ENCODE measurements around the gene ADAM23.
A peak's percentile ranks its signal among the peaks of the same experiment; 100 is the strongest.
"Not testable (repeated sequence)": the region's sequence is repeated elsewhere in the genome, so short reads cannot be mapped to it uniquely, and the experiment has no call there.

The ADAM23 gene, protein sequence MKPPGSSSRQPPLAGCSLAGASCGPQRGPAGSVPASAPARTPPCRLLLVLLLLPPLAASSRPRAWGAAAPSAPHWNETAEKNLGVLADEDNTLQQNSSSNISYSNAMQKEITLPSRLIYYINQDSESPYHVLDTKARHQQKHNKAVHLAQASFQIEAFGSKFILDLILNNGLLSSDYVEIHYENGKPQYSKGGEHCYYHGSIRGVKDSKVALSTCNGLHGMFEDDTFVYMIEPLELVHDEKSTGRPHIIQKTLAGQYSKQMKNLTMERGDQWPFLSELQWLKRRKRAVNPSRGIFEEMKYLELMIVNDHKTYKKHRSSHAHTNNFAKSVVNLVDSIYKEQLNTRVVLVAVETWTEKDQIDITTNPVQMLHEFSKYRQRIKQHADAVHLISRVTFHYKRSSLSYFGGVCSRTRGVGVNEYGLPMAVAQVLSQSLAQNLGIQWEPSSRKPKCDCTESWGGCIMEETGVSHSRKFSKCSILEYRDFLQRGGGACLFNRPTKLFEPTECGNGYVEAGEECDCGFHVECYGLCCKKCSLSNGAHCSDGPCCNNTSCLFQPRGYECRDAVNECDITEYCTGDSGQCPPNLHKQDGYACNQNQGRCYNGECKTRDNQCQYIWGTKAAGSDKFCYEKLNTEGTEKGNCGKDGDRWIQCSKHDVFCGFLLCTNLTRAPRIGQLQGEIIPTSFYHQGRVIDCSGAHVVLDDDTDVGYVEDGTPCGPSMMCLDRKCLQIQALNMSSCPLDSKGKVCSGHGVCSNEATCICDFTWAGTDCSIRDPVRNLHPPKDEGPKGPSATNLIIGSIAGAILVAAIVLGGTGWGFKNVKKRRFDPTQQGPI

DNA sequence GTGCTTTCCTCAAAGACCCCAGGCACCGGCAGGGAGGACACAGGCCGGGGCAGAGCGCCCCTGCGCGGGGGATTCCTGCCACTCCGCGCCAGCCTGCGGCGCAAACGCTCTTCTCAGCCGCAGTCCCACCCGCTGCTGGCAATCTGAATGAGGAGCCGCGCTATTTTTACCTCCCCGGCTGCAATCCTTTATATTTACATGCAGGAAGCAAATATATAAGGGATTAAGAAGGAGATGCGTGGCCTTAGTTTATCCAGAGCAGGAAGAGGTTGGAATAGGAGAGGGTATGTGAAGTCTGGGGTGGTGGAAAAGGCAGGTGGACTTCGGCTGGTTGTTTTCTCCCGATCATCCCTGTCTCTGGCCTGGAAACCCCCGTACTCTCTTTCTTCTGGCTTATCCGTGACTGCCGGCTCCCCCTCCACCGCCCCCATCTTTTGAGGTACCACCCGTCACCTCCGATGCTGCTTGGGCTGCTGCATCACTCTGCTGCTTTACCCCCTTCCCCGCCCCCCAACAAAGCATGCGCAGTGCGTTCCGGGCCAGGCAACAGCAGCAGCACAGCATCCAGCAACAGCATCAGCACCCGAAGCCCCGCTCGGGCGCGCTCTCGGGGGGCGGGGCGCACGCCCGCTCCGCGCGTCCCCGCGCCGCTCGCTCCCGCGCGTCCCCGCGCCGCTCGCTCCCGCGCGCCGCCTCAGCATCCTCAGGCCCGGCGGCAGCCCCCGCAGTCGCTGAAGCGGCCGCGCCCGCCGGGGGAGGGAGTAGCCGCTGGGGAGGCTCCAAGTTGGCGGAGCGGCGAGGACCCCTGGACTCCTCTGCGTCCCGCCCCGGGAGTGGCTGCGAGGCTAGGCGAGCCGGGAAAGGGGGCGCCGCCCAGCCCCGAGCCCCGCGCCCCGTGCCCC is at the start of gene ADAM23:
Gene ADAM23, plus strand, starts transcription at position 700 of the 902 bp plus-strand sequence. CDS start 335 bp downstream, outside the sequence.
- peak; percentile 4 to 5 for DNase-seq (ENCODE audit: low read depth in 2 of 2)

- DNase-seq (ENCODE audit: low read depth in 2 of 2): no peak
Measured at GRCh38 chr2:206396211-206396610, 47.1 kb upstream of the ADAM23 start.

GRCh38 chr2:206402956-206403569 is 40.3 kb upstream of the ADAM23 start:
- DNase-seq (ENCODE audit: low read depth in 2 of 2): not testable (repeated sequence)

GRCh38 chr2:206408323-206409320 is 34.7 kb upstream of the ADAM23 start:
- no peak for DNase-seq (ENCODE audit: low read depth in 2 of 2)

DNA sequence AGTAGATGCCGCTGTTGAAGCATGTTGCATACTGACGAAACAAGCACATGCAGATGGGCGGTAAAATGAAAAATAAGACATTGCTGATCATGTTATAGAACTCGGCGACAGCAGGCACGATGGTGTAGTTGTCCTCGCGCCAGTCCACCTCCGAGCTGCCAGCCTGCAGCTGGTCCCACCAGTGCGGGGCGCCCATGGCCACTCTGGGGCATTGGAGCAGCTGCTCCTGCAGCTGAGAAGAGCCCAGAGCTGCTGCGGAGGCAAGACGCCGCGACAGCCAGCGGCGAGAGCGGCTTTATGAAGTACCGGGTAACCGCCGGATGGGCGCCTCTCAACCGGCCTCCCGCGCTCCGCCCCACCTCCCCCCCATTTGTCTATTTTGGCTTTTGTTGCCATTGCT is 32.6 kb upstream of the ADAM23 start:
- no peak for DNase-seq (ENCODE audit: low read depth in 2 of 2)

- DNase-seq (ENCODE audit: low read depth in 2 of 2): no peak
Measured at GRCh38 chr2:206415618-206416243, 27.6 kb upstream of the ADAM23 start.

DNA sequence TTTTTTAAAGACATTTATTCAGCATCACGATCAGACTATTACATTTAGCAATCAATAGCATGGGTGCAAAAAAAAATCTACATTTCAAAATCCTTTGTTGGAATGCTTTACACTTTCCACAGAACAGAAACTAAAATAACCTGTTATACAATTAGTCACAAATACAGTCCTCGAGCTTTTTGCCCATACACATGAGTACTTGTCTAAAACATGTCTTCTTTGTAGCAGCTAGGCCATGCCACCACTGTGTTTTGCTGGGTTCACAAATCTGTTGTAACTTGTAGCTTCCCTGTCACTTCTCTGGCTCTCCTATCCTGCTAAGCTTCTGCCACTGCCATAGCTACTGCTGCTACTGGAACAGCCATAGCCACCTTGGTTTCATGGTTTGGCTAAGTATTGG is 24.4 kb upstream of the ADAM23 start:
- DNase-seq (ENCODE audit: low read depth in 2 of 2): no peak

DNA sequence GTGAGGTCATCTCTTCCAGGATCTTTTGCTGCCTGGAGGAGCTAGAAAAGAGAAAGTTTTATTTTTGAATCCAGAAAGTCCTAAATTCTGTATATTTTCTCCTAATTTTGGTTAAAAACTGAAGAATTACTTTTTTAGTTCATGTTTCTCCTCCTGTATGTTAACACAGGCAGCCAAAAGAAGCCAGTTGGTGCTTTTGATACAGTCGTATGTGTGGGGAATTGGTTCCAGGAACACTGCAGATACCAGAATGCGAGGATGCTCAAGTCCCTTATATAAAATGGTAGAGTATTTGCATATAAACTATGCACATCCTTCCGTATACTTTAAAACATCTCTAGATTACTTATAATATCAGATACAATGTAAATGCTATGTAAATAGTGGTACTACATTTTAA is 22.6 kb upstream of the ADAM23 start:
- no peak for DNase-seq (ENCODE audit: low read depth in 2 of 2)

GRCh38 chr2:206422493-206422892 is 20.8 kb upstream of the ADAM23 start:
- DNase-seq (ENCODE audit: low read depth in 2 of 2): no peak

GRCh38 chr2:206423147-206423546 is 20.2 kb upstream of the ADAM23 start:
- DNase-seq (ENCODE audit: low read depth in 2 of 2): no peak

DNA sequence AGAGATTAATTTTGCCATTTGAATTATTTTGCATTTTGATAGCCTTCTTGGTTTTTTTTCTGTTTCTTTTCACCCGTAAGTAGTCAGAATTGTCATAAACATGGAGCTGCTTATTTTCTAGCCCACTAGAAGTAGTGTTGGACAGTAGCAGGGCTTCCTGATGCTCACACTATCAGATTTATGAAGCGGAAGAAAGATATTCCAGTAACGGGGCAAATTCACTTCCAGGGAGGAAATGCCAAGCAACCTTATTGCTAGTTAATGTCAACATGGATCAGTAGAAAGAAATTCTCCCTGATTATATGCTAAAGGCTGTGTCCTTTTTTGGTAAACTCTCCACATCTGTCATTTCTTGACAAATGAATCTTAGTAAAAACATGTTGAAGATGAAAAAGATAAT is 19.2 kb upstream of the ADAM23 start:
- no peak for DNase-seq (ENCODE audit: low read depth in 2 of 2)

GRCh38 chr2:206428783-206429182 is 14.5 kb upstream of the ADAM23 start:
- DNase-seq (ENCODE audit: low read depth in 2 of 2): no peak

GRCh38 chr2:206430452-206430851 is 12.9 kb upstream of the ADAM23 start:
- DNase-seq (ENCODE audit: low read depth in 2 of 2): no peak

- no peak for DNase-seq (ENCODE audit: low read depth in 2 of 2)
Measured at GRCh38 chr2:206431439-206431838, 11.9 kb upstream of the ADAM23 start.

GRCh38 chr2:206432193-206433082 is 10.9 kb upstream of the ADAM23 start:
- no peak for DNase-seq (ENCODE audit: low read depth in 2 of 2)

DNA sequence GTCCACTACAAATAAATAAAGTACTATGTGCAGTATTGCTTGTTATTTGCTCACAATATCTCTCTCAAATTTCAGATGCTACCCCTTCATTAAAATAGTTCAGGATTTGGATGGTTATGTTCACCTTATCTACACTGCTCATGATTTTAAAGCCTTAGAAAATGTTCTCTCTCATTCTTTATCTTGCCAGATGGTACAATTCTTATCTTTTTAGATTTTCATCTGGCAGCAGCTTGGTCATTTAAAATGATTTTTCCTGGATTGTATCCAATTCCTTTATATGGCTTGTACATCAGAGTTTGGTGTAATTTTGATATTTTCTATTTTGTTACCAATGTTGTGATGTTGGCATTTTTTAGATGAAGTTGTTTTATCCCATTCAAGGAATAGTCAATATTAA is 10.1 kb upstream of the ADAM23 start:
- no peak for DNase-seq (ENCODE audit: low read depth in 2 of 2)

DNA sequence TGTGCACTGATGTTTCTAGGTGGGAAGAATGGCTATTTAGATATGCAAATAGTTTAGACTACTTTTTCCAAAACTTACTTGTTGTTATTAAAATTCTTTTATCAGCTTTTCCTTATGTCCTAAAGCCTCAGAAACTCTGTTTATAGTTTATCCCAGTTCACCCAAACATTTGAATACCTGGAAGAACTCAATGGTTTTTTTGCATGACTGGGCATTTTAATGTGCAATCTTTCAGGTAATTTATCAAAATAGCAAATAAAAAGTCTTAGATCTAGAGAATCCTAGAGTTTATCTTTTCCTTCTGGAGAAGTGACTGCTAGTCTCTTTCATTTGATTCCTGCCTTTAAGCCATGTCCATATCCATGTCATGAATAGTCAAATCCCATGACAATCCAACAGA is 9.6 kb upstream of the ADAM23 start:
- no peak for DNase-seq (ENCODE audit: low read depth in 2 of 2)

GRCh38 chr2:206435742-206436141 is 7.6 kb upstream of the ADAM23 start:
- no peak for DNase-seq (ENCODE audit: low read depth in 2 of 2)
